ENCODE measurements around the gene SMAD4. TPM values are rescaled to one million over a fixed set of nuclear protein-coding genes. Genes with fewer than 3 reads are reported as not detected.
"Not testable (repeated sequence)": the region's sequence is repeated elsewhere in the genome, so short reads cannot be mapped to it uniquely, and the experiment has no call there.

The SMAD4 gene
- 10 to 100 TPM; 38.8 to 67.2 (median 39.0) TPM for polyA plus RNA-seq

DNA sequence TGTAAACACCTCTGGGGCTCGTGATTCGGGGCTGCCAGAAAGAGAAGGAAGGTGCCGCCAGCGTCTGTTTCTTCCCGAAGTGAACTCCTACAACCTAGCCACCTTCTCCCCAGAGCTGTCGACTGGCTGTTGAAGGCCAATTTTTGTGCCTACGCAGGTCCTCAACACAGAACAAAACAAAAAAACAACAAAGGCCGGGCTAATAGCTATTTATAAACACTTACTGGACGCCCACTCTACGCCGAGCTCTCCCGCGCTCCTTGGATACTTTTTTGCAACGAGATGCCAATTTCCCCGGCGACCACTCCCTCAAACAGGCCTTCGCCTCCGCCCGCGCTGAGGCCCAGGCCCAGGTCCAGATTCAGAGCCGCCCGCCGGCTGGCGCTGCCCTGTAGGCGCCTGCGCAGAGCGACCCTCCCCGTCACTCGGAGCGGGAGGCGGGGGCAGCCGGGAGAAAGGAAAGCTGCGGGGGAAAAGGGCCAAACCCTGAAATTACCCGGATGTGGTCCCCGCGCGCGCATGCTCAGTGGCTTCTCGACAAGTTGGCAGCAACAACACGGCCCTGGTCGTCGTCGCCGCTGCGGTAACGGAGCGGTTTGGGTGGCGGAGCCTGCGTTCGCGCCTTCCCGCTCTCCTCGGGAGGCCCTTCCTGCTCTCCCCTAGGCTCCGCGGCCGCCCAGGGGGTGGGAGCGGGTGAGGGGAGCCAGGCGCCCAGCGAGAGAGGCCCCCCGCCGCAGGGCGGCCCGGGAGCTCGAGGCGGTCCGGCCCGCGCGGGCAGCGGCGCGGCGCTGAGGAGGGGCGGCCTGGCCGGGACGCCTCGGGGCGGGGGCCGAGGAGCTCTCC, at the start of gene SMAD4:
SMAD4 (plus strand) TSS at position 520 of the 843 bp plus-strand sequence. CDS start 16,834 bp downstream, outside the sequence.
- Mint-ChIP-seq H3K9me3 (no peaks in the 10 kb centered on the region), H3K4me3 (peak within 1 kb of the TSS; percentile 96 to 100 (median 98)), H3K4me1 (peaks cover 59 to 69% of the 10 kb centered on the region in 2 donors), H3K27me3 (ENCODE audit: low read depth in 3 of 3) (peaks cover 15 to 23% (median 23%) of the 10 kb centered on the region in 3 donors), H3K36me3 (peaks cover 0 to 3% (median 3%) of the 10 kb centered on the region in 3 donors), H3K27ac (peak within 1 kb of the TSS; percentile 97 to 100 (median 99))
- DNase-seq: peak; percentile 98 to 99 (median 98)

DNA sequence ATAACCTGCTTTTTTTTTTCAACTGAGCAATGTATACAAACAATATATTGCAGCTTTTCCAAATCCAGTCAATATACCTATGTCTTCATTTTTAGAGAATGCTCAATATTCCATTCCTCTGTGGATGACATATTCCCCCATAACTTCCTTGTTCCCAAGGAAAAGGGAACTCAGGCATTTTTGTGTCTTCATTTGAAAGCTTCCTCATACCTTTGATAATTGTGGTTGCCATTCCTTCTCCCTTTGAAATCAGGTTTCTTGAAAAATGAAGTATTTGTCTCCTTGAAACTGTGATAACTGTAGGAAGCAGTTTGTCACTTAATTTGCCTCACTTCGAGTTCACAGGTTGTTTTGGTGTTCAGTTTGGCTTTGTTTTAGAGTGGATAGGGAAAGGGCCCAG, 48.6 kb upstream of the SMAD4 start:
- peaks cover 0 to 1% of the 10 kb centered on the region in 2 donors for H3K4me1 Mint-ChIP-seq
- peaks cover 31 to 37% (median 36%) of the 10 kb centered on the region in 3 donors for H3K36me3 Mint-ChIP-seq
- no peak overlapping the region for H3K4me3 Mint-ChIP-seq
- H3K27me3 Mint-ChIP-seq (ENCODE audit: low read depth in 3 of 3): no peaks in the 10 kb centered on the region
- DNase-seq: no peak
- H3K9me3 Mint-ChIP-seq: peaks cover 0 to 4% (median 2%) of the 10 kb centered on the region in 6 donors
- peak overlapping the region in 1 of 6 donors; percentile 48 for H3K27ac Mint-ChIP-seq

DNA sequence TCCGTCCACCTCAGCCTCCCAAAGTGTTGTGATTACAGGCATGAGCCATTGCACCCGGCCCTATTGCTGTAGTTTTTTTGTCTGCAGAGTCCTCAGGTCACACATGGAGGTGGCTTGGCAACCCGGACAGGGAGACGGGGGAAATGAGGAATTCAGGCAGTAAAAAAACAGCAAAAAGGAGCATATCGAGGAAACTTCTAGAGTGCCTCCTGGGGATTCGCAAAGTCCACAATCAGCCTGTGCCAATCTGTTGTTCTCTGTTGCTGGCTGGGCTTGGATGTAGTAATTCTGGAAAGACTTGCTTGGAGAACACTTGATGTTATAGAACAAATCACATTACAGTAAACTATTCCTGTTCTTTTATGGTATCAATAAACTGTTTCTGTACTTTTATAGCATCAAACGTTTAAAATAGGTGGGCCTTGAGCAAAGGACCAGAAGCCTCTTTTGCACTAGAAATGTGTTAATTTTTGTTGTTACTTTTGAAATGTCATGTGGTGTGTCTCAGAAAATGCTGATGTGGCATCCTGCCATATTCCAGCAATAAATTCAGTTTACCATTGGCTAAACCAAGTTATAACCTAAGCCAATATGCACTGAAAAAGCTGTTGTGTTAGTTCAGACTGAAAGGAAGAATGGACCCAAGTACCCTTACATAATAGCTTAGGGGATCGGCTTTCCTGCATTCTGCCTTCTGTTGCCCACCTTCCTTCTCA, 47.8 kb upstream of the SMAD4 start:
- peaks cover 0 to 4% (median 2%) of the 10 kb centered on the region in 6 donors for H3K9me3 Mint-ChIP-seq
- DNase-seq: no peak
- no peak overlapping the region for H3K4me3 Mint-ChIP-seq
- peaks cover 0 to 1% of the 10 kb centered on the region in 2 donors for H3K4me1 Mint-ChIP-seq
- no peak overlapping the region for H3K27ac Mint-ChIP-seq
- no peaks in the 10 kb centered on the region for H3K27me3 Mint-ChIP-seq (ENCODE audit: low read depth in 3 of 3)
- H3K36me3 Mint-ChIP-seq: peaks cover 24 to 29% (median 27%) of the 10 kb centered on the region in 3 donors

DNA sequence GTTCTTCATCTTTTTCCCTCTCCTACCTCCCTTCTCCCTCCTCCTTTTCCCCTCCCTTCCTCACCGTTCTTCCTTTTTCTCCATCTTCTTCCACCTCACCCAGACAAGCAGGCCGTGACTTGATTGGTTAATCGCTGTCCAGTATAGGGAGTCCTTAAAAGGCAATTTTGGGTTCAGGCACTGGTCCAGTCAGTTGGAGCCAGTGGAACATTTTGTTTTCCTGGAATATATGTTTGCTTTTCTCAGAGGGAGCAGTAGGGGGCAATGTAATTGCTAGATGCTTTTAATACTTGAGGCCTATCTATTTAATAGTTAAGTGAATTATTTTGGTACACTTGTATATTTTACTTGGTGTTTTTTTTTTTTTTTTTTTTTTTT, 47.2 kb upstream of the SMAD4 start:
- H3K9me3 Mint-ChIP-seq: peaks cover 0 to 3% (median 0%) of the 10 kb centered on the region in 6 donors
- no peak overlapping the region for H3K27ac Mint-ChIP-seq
- no peaks in the 10 kb centered on the region for H3K27me3 Mint-ChIP-seq (ENCODE audit: low read depth in 3 of 3)
- peaks cover 19 to 25% (median 22%) of the 10 kb centered on the region in 3 donors for H3K36me3 Mint-ChIP-seq
- no peak for DNase-seq
- no peaks in the 10 kb centered on the region for H3K4me1 Mint-ChIP-seq
- H3K4me3 Mint-ChIP-seq: no peak overlapping the region

- DNase-seq: no peak
- no peaks in the 10 kb centered on the region for H3K27me3 Mint-ChIP-seq (ENCODE audit: low read depth in 3 of 3)
- H3K4me3 Mint-ChIP-seq: no peak overlapping the region
- H3K9me3 Mint-ChIP-seq: no peaks in the 10 kb centered on the region
- H3K36me3 Mint-ChIP-seq: peaks cover 7 to 10% (median 8%) of the 10 kb centered on the region in 3 donors
- H3K4me1 Mint-ChIP-seq: no peaks in the 10 kb centered on the region
- H3K27ac Mint-ChIP-seq: peak overlapping the region in 1 of 6 donors; percentile 26
These were observed 43.5 kb upstream of the SMAD4 start for GRCh38 chr18:50986360-50987087.

- no peak for DNase-seq
- Mint-ChIP-seq H3K4me3 (no peak overlapping the region), H3K27ac (no peak overlapping the region), H3K36me3 (peaks cover 7 to 13% (median 11%) of the 10 kb centered on the region in 3 donors), H3K27me3 (ENCODE audit: low read depth in 3 of 3) (no peaks in the 10 kb centered on the region), H3K4me1 (no peaks in the 10 kb centered on the region), H3K9me3 (no peaks in the 10 kb centered on the region)
These were observed 42.8 kb upstream of the SMAD4 start for GRCh38 chr18:50987261-50987660.

DNA sequence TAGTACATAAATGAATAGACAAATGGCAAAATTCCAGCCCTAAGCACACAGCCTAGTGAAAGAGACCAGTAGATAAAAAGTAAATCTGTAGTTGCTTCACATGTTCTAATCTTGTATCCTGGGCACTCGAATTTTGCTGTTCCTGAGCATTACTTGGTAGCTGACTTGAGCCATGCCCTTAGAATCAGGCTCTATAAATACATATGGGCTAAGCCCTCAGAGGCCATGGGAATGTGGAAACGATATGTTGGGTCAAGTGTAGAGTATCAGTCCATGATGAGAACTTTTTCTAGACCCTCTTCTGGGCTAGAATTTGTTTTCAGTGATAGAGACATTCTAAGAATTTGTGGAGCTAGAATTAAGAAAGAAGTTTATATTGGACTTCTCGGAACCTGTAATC, 40.3 kb upstream of the SMAD4 start:
- H3K9me3 Mint-ChIP-seq: no peaks in the 10 kb centered on the region
- no peak overlapping the region for H3K4me3 Mint-ChIP-seq
- H3K4me1 Mint-ChIP-seq: no peaks in the 10 kb centered on the region
- no peak overlapping the region for H3K27ac Mint-ChIP-seq
- H3K27me3 Mint-ChIP-seq (ENCODE audit: low read depth in 3 of 3): no peaks in the 10 kb centered on the region
- DNase-seq: no peak
- H3K36me3 Mint-ChIP-seq: peaks cover 7 to 13% (median 11%) of the 10 kb centered on the region in 3 donors

GRCh38 chr18:50992351-50992762, 37.7 kb upstream of the SMAD4 start:
- Mint-ChIP-seq H3K27me3 (ENCODE audit: low read depth in 3 of 3) (no peaks in the 10 kb centered on the region), H3K4me3 (no peak overlapping the region), H3K9me3 (no peaks in the 10 kb centered on the region), H3K36me3 (peaks cover 0 to 8% (median 7%) of the 10 kb centered on the region in 3 donors), H3K27ac (no peak overlapping the region), H3K4me1 (no peaks in the 10 kb centered on the region)
- DNase-seq: no peak

- no peak for DNase-seq
These were observed 36.0 kb upstream of the SMAD4 start for GRCh38 chr18:50994031-50994430.

DNA sequence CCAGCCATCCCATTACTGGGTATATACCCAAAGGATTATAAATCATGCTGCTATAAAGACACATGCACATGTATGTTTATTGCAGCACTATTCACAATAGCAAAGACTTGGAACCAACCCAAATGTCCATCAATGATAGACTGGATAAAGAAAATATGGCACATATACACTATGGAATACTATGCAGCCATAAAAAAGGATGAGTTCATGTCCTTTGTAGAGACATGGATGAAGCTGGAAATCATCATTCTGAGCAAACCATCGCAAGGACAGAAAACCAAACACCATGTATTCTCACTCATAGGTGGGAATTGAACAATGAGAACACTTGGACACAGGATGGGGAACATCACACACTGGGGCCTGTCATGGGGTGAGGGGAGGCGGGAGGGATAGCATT, 26.8 kb upstream of the SMAD4 start:
- H3K36me3 Mint-ChIP-seq: peaks cover 0 to 11% (median 10%) of the 10 kb centered on the region in 3 donors
- H3K9me3 Mint-ChIP-seq; H3K4me3 Mint-ChIP-seq; H3K27me3 Mint-ChIP-seq (ENCODE audit: low read depth in 3 of 3); DNase-seq; H3K27ac Mint-ChIP-seq; H3K4me1 Mint-ChIP-seq: not testable (repeated sequence)

More at GRCh38 chr18:50994031-50994430, 36.0 kb upstream of the SMAD4 start:
- no peak overlapping the region for H3K4me3 Mint-ChIP-seq
- H3K27ac Mint-ChIP-seq: no peak overlapping the region
- no peaks in the 10 kb centered on the region for H3K27me3 Mint-ChIP-seq (ENCODE audit: low read depth in 3 of 3)
- no peaks in the 10 kb centered on the region for H3K4me1 Mint-ChIP-seq
- peaks cover 0 to 7% (median 3%) of the 10 kb centered on the region in 3 donors for H3K36me3 Mint-ChIP-seq
- no peaks in the 10 kb centered on the region for H3K9me3 Mint-ChIP-seq

DNA sequence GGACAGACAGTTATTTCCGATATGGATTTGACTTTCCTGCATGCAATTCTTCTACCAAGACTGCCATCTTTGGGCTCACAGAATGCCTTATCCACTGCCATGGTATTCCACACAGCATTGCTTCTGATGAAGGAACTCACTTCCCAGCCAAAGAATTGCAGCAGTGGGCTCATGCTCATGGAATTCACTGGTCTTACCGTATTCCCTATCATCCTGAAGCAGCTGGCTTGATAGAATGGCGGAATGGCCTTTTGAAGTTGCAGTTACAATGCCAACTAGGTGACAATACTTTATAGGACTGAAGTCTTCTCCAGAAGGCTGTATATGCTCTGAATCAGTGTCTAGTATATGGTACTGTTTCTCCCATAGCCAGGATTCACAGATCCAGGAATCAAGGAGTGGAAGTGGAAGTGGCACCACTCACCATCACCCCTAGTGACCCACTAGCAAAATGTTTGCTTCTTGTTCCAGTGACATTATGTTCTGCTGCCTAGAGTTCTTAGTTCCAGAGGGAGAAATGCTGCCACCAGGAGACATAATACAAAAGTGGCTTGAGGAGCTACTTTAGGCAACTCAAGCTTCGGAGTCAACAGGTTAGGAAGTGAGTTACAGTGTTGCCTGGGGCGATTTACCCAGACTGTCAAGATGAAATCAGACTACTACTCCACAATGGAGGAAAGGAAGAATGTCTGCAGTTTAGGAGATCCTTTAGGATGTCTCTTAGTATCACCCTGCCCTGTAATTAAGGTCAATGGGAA, 23.8 kb upstream of the SMAD4 start:
- Mint-ChIP-seq H3K9me3 (peaks cover 0 to 1% (median 0%) of the 10 kb centered on the region in 6 donors), H3K4me1 (no peaks in the 10 kb centered on the region), H3K36me3 (peaks cover 0 to 10% (median 8%) of the 10 kb centered on the region in 3 donors), H3K27me3 (ENCODE audit: low read depth in 3 of 3) (peaks cover 0 to 2% (median 0%) of the 10 kb centered on the region in 3 donors), H3K27ac (peak overlapping the region in 1 of 6 donors; percentile 11), H3K4me3 (no peak overlapping the region)
- DNase-seq: no peak

- Mint-ChIP-seq H3K9me3 (peaks cover 0 to 1% (median 0%) of the 10 kb centered on the region in 6 donors), H3K4me1 (no peaks in the 10 kb centered on the region), H3K36me3 (peaks cover 0 to 4% (median under 1%) of the 10 kb centered on the region in 3 donors), H3K27ac (no peak overlapping the region), H3K27me3 (ENCODE audit: low read depth in 3 of 3) (no peaks in the 10 kb centered on the region), H3K4me3 (no peak overlapping the region)
- DNase-seq: no peak
These were observed 22.8 kb upstream of the SMAD4 start for GRCh38 chr18:51006948-51007789.
